Activated CD4-positive, CD25-positive, alpha-beta regulatory T cell (primary cell): ENCODE measurements around the gene CAMK4.

ENCODE experiments used
- DNase-seq, 4 experiments: peaks; one replicate each; lab custom pipeline; 2025; lab: John Stamatoyannopoulos, UW

The CAMK4 gene

GRCh38 chr5:111537141-111538024 lies 313.2 kb downstream of the CAMK4 start:
- DNase-seq, result no peak
